NCI-H2171 (cell line): Measurements from ENCODE around the gene COX7A2.
A peak's percentile ranks its signal among the peaks of the same experiment; 100 is the strongest.

Experiments used
- DNase-seq: peaks from one replicate; lab custom pipeline; 2025; lab: John Stamatoyannopoulos, UW

Gene COX7A2

DNA sequence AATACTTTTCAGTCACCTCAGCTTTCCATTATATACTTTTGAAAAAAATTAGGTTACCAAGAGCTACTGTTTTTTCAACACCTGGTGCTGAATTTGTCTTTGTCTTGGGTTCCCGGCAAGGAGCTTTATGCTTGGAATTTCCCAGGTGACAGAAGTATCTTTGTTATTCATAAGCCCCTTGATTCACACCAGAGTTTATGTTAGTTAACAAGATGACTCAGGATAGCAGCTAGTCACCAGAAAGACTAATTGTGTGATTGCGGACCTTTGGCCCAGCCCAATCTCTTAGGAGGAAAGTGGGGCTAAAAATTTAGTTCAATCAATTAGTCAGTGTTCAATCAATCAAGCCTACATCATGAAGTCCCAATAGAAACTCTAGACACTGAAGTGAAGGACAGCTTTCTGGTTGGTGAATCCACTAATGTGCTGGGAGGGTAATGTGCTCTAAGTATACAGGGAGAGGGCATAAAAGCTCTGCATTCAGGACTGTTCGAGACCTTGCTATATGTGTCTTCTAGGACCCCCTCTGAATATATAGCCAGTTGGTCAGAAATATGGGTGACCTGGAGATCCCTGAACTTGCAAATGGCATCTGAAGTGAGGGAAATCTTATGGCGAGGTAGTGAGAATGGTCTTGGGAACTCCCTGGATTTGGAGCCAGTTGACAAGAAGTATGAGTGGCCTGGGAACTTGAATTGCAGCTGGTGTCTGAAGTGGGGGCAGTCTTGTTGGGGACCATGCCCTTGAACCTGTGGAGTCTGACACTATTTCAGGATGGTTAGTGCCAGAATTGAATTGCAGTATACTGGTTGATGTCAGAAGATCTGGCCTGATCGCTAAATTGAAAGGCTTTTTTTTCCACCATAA is 24.8 kb upstream of the COX7A2 start:
- DNase-seq: no peak

DNA sequence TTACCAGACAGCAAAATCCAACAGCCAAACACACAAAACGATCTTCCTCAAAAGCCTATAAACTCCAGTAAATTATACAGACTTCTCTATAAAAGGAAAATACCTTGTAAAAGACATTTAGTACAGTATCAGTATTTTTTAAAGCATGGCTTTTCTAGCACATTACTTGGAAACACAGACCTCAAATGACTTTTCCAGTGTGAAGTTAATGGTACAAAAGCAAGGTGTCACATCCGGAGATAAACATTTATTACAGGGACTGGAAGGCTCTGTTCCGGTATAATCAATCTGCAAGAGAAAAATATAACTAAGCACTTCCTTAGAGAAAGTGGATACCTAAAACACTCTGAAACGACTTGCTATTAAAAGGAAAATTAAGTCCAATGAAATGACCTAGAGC is 23.9 kb upstream of the COX7A2 start:
- no peak for DNase-seq

DNA sequence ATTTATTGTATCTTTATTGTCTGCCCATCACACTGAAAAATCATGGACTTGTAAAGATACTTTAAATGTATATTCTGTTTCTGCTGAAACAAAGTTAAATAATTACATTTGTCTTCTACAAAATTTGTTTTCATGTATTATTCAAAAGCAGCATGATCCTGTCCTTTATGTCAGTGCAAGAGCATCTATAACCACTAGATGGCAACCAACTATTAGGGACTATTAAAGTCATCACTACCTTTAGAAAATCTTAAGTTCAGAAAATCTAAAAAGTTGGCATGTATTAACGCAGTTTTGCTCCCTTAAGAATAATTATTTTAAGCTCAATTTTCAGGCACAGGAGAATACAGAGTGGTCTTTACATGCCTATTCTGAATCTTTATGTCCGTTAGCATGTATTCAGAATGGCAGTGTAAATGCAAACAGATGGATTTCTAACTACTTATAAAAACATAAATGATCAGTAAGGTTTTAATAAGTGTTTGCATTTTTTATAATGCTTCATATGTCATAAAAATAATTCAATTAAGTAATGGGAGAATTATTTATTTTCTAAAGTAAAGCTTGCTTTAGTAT is 23.2 kb upstream of the COX7A2 start:
- DNase-seq: peak; percentile 5

DNA sequence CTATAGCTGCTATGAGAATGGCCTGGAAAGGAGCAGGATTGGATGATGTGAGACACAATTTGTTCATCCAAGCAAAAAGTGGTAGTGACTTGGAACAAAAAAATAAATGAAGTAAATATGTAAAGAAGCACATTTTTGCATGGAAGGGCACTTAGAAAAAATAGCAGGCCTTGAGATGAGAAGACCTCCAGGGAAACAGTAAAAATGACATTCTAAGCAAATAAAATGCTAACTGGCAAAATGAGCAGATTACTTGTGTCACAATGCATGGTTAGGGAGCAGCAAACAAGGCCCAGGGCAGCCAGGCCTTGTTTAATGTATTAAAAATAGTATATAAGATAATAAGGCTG is 19.8 kb upstream of the COX7A2 start:
- no peak for DNase-seq

DNA sequence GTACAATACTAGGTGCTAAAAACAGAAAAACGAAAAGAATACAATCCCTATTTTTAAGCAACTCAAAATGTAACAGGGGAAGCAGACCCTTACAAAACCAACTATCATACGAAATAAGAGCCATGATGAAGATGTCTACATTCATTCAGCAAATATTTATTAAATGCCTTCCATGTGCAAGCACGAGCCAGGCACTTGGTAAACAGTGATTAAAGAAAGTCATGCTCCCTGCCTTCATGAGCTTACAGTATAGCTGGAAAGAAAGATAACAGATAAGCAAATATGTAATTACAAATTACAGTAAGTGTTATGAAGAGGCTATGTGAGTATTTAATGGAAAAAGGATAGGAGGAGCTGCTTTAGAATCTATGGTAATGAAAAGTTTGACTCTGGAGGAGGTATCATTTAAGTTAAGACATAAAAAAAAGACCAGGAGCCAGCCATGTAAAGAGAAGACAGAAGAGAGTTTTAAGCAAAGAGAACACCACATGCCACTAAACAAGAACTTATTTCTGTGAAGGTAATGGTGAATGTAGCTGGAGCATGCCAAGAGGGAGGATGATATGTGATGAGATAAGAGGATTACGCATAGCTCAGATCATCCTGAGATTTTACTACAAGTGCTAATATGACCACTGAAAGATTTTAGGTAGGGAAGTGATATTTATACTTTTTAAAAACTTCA is 19.3 kb upstream of the COX7A2 start:
- no peak for DNase-seq

DNA sequence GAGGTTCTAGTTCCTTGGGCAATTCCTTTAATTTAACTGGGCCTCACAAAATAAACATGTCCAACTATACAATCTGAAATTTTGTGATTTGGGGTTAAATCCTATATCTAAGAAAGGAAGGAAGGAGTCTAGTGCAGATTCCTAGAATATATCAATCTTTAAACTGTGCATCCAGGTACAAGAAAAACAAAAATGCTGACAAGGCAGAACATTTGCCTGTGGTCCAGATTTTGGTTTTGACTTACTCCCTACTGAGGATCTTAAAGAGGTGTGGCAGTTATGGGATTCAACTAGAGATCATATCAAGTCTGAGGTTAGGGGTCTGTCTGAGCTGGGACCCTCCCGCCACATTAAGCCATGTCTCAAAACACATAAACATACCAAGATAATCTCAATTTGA is 17.7 kb upstream of the COX7A2 start:
- no peak for DNase-seq

DNA sequence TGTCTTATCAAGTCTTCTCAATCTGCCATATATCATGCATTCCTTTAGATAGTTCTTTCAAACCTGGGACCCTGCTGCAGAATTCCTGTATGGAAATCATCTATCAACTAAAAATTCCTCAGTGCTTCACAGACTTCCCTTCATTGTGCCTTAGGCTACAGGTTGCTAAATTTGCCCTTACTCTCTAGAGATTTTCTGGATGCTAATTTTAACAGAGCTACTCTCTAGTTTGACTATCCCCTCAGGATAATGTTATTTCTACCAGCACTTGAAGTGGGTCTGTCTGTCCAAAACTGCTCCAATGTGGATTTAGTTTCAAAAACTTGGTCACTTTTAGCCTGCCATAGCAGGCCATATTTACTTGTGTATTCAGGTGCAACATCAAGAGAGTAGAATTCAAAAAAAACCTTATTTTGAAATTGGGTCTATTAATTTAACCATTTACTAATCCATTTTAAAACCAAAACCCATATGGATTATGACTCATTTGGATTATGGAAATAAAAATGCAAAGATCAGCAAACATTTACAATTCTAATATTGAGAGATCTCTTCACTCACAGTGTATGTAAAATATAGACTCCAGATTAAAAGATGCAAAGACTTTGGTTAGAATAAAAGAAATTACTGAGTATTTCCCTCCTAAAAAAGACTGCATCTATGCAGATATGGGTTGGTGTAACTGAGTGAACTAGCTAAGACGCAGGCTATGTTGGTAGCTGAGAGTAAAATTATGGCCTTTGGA is 13.9 kb upstream of the COX7A2 start:
- no peak for DNase-seq

DNA sequence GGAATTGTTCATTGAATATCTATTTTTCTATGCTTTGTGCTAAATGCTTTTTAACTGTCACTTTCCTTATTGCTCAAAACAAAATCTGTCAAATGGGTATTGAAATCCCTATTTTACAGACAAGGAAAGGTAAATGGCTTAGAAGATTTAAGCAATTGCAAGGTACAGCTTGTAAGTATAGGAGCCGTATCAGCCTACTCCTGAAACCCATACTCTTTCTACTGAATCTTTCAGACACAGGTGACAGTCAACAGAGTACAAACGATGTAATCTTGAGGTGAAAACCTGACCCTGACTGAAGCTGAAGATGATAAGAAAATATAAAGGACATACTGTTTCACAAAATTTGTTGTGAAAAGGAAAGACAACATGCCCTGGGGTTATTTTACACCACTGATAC is 7.0 kb upstream of the COX7A2 start:
- no peak for DNase-seq

DNA sequence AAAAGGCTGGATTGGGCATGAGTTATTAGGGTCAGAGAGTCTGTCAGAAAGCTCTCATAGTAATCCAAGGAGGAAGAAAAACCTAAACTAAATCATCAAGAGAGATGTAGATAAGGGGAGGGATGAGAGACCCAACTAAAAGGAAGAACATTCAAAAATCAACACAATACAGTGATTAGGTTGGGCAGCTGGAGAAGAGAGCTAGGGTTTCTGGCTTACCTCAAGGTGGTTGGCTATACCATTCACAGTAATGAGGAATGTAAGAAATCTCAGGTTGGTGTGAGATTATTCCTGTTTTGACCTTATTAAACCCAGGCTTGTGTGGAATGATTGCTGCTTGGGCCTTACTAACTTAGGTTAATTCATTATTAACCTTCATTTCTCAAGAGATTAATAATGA is 6.2 kb upstream of the COX7A2 start:
- DNase-seq: no peak

DNA sequence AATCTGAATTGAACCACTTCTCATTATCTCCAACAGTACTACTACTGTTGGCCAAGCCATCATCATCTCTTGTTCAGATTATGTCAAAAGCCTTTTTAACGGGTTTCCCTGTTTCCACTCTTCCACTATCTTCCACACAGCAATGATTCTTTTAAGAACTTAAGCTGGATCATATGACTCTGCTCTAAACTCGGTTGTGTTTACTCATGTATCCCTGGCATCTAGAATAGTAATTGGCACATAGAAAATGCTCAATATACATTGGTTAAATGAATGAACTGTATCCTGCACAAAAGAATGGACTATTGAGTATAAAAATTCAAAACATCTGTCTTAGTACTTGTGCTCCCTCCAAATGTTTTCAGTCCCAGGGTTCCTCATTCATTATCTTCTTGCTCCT is 2.8 kb upstream of the COX7A2 start:
- DNase-seq: no peak

DNA sequence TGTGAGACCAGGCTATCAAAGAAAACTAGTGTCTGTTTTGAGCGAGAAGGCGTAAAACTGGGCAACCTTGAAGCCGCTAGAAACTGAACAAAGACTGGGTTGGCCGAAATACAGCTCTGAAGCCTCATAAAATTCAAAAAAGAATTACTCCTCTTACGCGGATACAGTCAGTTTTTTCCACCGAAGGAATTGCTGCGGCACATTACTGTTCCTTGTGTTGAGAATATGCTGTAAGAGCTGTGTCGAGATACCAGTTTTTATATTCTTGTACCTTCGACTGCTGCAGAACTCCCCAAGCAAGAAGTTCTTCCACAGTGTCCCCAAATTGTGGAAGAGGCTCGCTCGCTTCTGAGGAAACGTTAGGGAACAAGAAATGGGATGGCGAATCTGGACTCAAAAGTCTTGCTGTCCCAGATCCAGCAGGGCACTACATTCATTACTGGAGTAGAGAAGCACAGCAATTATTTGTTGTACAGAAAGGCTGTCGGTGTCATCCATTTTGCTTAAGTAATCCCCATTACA is 523 bp upstream of the COX7A2 start:
- no peak for DNase-seq

DNA sequence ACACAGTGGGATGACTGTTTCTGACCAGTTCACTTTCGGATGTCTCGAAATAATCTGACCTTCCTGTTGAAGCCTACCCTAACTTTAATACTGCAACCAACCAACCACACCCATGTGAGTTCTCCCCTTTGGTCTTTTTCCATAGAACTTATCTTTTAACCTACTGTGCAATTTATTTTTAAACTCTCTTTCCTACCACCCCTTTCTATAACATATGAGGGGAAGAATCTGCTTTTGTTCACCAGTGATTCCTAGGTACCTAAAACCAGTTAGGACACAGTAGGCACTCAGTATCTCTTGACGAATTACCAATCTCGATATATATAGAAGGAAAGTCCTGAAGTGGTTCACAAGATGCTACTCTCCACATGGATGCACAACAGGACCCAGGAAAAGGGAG is 7.0 kb downstream of the COX7A2 start:
- no peak for DNase-seq

DNA sequence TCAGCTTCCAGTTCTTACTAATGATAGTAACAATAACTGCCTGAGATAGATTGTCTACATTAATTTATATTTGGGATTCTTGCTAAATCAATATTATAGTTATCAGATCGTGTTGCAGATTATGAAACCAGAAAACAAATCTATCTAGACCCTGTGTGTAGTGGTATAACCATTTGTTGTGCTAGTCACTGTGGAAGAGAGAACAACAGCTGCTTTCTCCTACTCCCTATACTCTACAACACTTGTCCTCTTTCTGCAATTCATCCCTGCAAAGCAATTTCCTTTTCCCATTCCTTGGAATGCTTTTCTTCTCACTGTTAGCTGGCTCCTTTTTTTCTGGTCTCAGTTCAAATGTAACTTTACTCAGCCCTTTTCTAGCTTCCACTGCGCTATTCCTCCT is 8.3 kb downstream of the COX7A2 start:
- DNase-seq: no peak

DNA sequence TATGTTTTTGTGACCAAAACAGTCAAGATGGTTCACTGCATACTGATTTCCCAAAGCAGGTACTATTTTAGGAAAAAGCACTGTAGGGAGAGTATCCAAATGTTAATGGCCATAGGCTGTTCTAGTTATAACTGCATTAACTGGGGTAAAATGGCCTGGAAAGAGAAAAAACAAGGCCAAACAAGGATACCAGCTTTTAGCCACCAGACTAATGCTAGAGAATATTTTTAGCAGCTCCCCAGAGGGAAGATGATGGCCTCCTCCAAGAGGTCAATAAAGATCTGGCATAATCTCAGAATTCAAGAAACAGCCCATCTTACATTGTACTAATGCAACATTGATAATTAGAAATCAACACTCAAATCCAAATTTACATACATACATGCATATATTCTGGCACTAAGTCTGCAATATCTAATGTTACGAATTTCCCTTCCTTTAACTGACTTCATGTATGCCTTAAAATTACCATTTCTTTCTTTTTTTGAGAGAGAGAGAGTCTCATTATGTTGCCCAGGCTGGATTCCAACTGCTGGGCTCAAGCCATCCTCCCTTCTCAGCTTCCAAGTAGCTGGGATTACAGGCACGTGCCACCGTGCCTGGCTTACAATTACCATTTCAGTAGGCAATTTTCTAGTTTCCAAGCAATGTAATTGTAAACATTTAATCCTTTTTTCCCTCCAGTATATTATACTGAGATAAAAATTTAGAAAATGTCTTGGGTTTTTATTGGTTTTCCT is 9.3 kb downstream of the COX7A2 start:
- no peak for DNase-seq

DNA sequence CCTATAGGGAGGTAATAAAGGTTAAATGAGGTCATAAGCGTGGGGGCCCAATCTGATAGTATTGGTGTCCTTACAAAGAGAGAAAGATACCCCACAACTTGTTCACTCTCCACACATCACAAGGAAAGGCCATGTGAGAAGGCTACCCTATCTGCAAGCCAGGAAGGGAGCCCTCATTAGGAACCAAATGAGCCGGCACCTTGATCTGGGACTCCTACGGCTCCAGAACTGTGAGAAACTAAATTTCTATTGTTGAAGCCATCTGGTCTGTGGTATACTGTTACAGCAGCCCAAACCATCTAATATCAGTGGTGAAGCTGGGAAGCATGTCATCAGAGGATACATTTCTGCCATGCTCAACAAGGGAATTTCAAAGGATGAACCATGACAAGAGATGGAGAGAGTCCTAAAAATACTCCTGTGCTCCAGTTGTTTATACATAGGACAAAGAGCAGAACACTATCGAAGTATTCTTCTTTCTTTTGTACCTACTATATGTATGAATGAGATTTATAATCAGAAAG is 10.4 kb downstream of the COX7A2 start:
- DNase-seq: no peak

DNA sequence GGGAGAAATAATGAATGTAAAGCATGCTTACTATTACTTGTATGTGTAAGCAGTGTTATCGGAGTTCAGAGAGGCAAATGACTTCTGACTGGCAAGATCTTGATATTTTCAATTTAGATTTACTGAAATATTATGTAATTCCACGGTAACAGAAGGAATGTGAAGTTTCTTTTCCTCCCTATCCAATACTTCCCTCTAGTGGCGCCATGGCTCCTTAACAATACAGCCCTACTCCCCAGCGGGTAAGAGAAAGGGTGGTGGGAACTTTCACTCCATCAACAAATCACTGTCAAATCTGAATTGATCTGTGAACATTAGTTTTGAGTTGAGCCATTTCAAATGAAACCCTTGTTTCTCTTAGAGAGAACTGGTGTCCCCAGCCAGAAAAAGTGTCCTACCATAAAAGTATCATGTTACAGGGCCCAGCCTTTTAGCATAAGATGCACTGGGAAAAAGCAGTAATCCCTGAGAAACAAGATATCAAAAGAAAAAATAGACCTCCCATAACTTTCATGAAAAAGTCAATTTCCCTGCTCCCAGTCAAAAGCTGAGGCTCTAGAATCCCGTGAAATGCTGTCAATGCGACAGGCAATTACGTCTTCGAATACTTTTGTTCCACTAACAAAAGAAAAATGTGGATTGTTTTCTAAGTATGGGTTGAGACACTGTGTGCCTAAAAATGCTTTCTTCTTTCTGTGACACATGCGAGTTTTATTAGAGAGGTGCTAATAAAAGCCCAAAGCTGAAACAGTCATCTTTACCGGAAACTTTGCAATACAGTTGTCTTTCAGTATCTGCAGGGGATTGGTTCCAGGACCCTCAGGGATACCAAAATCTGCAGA is 12.9 kb downstream of the COX7A2 start:
- no peak for DNase-seq

DNA sequence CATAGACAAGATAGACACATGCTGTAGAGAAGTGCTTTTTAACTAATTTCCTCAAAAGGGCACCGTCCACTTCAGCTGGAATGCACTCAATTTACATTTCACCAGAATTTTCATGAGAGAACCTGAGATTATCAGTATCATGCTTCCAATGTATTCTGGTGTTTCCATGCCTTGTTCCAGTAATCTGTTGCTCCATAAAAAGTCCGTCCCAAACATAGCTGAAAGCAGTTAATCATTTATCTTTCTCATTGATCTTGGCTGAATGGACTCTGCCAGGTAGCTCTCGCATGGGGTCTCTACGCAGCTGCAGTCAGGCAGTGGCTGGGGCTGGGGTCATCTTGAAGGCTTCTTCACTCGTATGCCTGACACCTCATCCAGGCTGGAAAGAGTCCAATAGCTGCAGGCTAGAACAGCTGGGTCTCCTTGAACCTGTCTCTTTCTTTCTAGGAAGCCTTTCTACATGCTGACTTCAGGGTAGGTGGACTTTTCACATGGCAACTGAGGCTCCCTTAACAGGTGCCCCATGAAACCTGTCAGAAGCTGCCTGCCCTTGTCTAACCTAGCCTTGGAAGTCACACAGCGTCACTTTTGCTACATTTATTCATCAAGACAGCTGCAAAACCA is 19.2 kb downstream of the COX7A2 start:
- DNase-seq: no peak

DNA sequence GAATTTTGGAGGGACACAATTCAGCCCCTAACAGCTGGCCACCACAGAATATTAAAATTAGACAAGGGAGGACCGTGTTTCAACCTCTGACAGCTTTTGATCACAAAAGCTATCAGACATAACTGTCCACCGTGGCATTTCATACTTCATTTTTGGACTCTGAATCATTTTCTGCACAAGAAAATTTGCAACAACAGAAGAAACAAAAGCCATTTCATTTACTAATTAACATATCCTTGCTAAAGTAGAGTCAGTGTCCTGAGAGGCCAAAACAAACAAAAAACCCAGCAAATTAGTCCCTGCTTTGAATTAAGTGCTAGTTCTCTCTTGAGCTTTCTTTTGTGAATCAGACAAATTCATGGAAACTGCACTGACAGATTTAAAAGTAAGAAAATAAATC is 20.2 kb downstream of the COX7A2 start:
- DNase-seq: no peak

DNA sequence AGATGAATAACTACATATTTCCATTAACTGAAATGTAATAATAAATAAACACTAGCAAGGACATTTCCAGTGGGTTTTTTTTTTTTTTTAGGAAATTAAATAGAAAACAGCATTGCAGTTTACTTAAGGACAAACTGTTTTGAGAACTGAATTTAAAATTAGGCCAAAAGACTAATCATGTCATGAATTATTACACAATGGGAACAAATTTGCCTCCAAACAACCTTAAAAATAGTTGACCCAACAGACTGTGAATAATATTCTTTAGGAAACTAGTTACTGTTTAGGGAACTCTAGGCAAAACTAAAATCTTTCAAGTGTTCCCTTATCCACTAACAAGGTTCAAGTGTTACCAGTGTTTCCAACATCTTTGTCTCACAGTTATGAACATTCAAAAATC is 21.3 kb downstream of the COX7A2 start:
- DNase-seq: no peak

DNA sequence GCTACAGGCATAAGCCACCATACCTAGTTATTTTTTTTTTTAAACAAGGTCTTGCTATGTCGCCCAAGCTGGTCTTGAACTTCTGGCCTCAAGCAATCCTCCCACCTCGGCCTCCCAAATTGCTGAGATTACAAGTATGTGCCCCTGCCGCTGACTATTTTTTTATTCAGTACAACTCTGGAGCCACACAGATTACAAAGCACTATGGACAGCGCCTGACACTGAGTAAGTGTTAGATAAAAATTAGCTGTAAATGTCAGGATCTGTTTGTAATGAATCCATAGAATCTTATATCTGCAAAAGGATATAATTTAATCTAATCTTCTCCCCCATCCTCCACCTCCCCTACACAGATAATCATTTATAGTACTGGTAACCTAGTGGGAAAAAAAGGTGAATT is 22.5 kb downstream of the COX7A2 start:
- no peak for DNase-seq
